Measurements from ENCODE around the gene PMS2. TPM values are rescaled to one million over a fixed set of nuclear protein-coding genes. Genes with fewer than 3 reads are reported as not detected.
"Not testable (repeated sequence)": the region's sequence is repeated elsewhere in the genome, so short reads cannot be mapped to it uniquely, and the experiment has no call there.

The PMS2 gene
- total RNA-seq, 2 experiments from 2014 or later, result 25.8 to 27.3 TPM

- H3K36me3 Mint-ChIP-seq, result peaks cover 17% of the 10 kb centered on the region
- not testable (repeated sequence) for H3K4me3 Mint-ChIP-seq, H3K4me1 Mint-ChIP-seq, DNase-seq, H3K27ac Mint-ChIP-seq, H3K27me3 Mint-ChIP-seq, H3K9me3 Mint-ChIP-seq
Measured at GRCh38 chr7:5987061-5987460, 21.8 kb downstream of the PMS2 start.

GRCh38 chr7:5979680-5980314 is 29.1 kb downstream of the PMS2 start:
- H3K36me3 Mint-ChIP-seq, result peaks cover 14% of the 10 kb centered on the region
- H3K27ac Mint-ChIP-seq, H3K27me3 Mint-ChIP-seq, DNase-seq, H3K4me1 Mint-ChIP-seq, H3K4me3 Mint-ChIP-seq, H3K9me3 Mint-ChIP-seq: not testable (repeated sequence)

GRCh38 chr7:5973580-5973979 is 35.3 kb downstream of the PMS2 start:
- not testable (repeated sequence) for H3K27me3 Mint-ChIP-seq, H3K4me3 Mint-ChIP-seq, H3K9me3 Mint-ChIP-seq, H3K27ac Mint-ChIP-seq, H3K4me1 Mint-ChIP-seq, DNase-seq, H3K36me3 Mint-ChIP-seq

- not testable (repeated sequence) for H3K36me3 Mint-ChIP-seq, H3K9me3 Mint-ChIP-seq, DNase-seq, H3K27ac Mint-ChIP-seq, H3K4me3 Mint-ChIP-seq, H3K4me1 Mint-ChIP-seq, H3K27me3 Mint-ChIP-seq
Measured at GRCh38 chr7:5970347-5970911, 38.4 kb downstream of the PMS2 start, which contains the start of gene RSPH10B. Gene RSPH10B (minus strand): TSS chr7:5970689. CDS start chr7:5967116, 3,573 bp downstream.

GRCh38 chr7:5963810-5964209 is 45.0 kb downstream of the PMS2 start:
- H3K27me3 Mint-ChIP-seq, H3K36me3 Mint-ChIP-seq, DNase-seq, H3K9me3 Mint-ChIP-seq, H3K27ac Mint-ChIP-seq, H3K4me1 Mint-ChIP-seq, H3K4me3 Mint-ChIP-seq: not testable (repeated sequence)

GRCh38 chr7:5963205-5963604 is 45.6 kb downstream of the PMS2 start:
- not testable (repeated sequence) for H3K9me3 Mint-ChIP-seq, H3K27ac Mint-ChIP-seq, H3K4me1 Mint-ChIP-seq, DNase-seq, H3K27me3 Mint-ChIP-seq, H3K4me3 Mint-ChIP-seq, H3K36me3 Mint-ChIP-seq

- DNase-seq, H3K4me1 Mint-ChIP-seq, H3K27me3 Mint-ChIP-seq, H3K9me3 Mint-ChIP-seq, H3K27ac Mint-ChIP-seq, H3K4me3 Mint-ChIP-seq, H3K36me3 Mint-ChIP-seq: not testable (repeated sequence)
Measured at GRCh38 chr7:5934945-5935450, 73.9 kb downstream of the PMS2 start.

GRCh38 chr7:5931905-5932644 is 76.8 kb downstream of the PMS2 start:
- not testable (repeated sequence) for H3K27ac Mint-ChIP-seq, H3K9me3 Mint-ChIP-seq, H3K4me3 Mint-ChIP-seq

GRCh38 chr7:5931250-5931649 is 77.6 kb downstream of the PMS2 start:
- DNase-seq, H3K36me3 Mint-ChIP-seq, H3K4me3 Mint-ChIP-seq, H3K4me1 Mint-ChIP-seq, H3K27ac Mint-ChIP-seq, H3K27me3 Mint-ChIP-seq, H3K9me3 Mint-ChIP-seq: not testable (repeated sequence)

More at GRCh38 chr7:5931905-5932644, 76.8 kb downstream of the PMS2 start:
- H3K27me3 Mint-ChIP-seq, H3K4me1 Mint-ChIP-seq, DNase-seq, H3K36me3 Mint-ChIP-seq: not testable (repeated sequence)

- not testable (repeated sequence) for H3K27ac Mint-ChIP-seq, H3K36me3 Mint-ChIP-seq, DNase-seq, H3K4me1 Mint-ChIP-seq, H3K9me3 Mint-ChIP-seq, H3K27me3 Mint-ChIP-seq, H3K4me3 Mint-ChIP-seq
Measured at GRCh38 chr7:5930290-5930689, 78.6 kb downstream of the PMS2 start.

GRCh38 chr7:5926263-5926870 is 82.5 kb downstream of the PMS2 start:
- not testable (repeated sequence) for H3K27ac Mint-ChIP-seq, H3K4me3 Mint-ChIP-seq, H3K27me3 Mint-ChIP-seq, H3K4me1 Mint-ChIP-seq, H3K9me3 Mint-ChIP-seq, H3K36me3 Mint-ChIP-seq, DNase-seq

GRCh38 chr7:5924630-5925029 is 84.2 kb downstream of the PMS2 start:
- not testable (repeated sequence) for H3K4me1 Mint-ChIP-seq, H3K9me3 Mint-ChIP-seq, DNase-seq

GRCh38 chr7:5924180-5924579 is 84.7 kb downstream of the PMS2 start:
- not testable (repeated sequence) for H3K9me3 Mint-ChIP-seq, H3K27ac Mint-ChIP-seq, DNase-seq, H3K4me3 Mint-ChIP-seq, H3K27me3 Mint-ChIP-seq, H3K36me3 Mint-ChIP-seq, H3K4me1 Mint-ChIP-seq

More at GRCh38 chr7:5924630-5925029, 84.2 kb downstream of the PMS2 start:
- H3K27me3 Mint-ChIP-seq, H3K36me3 Mint-ChIP-seq, H3K4me3 Mint-ChIP-seq, H3K27ac Mint-ChIP-seq: not testable (repeated sequence)
